RWPE2 (cell line): ENCODE data around the gene GLDC.

ENCODE experiments used
- ATAC-seq: fragments of 200-7000 bp; cut with Tn5 transposase; 3 replicates; pipeline ENCODE4 v1.9.1; 2021; ENCODE audit warnings: low read depth
- DNase-seq: peaks from one replicate; pipeline ENCODE4 v3.0.0-alpha.2; 2020; ENCODE audit warnings: low spot score
- H3K27ac ChIP-seq: fragments of 450-650 bp; 2 replicates; pipeline ENCODE4 v1.5.1; 2017; ENCODE audit warnings: mild to moderate bottlenecking; ENCODE audit not compliant: poor library complexity, severe bottlenecking
- H3K27me3 ChIP-seq: fragments of 250-450 bp; sonication (Bioruptor Pico); 2 replicates; pipeline ENCODE4 v1.5.1; 2021; ENCODE audit warnings: mild to moderate bottlenecking, moderate library complexity; ENCODE audit not compliant: insufficient read depth, poor library complexity, severe bottlenecking
- H3K36me3 ChIP-seq: fragments of 250-450 bp; sonication (Bioruptor Pico); 2 replicates; pipeline ENCODE4 v1.5.1; 2020; ENCODE audit warnings: low read depth, mild to moderate bottlenecking, moderate library complexity
- H3K4me1 ChIP-seq: fragments of 250-450 bp; sonication (Bioruptor Pico); 2 replicates; pipeline ENCODE4 v1.5.1; 2021; ENCODE audit warnings: mild to moderate bottlenecking, moderate library complexity; ENCODE audit not compliant: insufficient read depth, poor library complexity, severe bottlenecking
- H3K4me3 ChIP-seq: fragments of 250-450 bp; sonication (Bioruptor Pico); 2 replicates; pipeline ENCODE4 v1.5.1; 2021; ENCODE audit warnings: mild to moderate bottlenecking, moderate library complexity; ENCODE audit not compliant: severe bottlenecking
- H3K9me3 ChIP-seq: fragments of 250-450 bp; sonication (Bioruptor Pico); 2 replicates; pipeline ENCODE4 v1.5.1; 2021; ENCODE audit warnings: mild to moderate bottlenecking, moderate library complexity; ENCODE audit not compliant: severe bottlenecking
- CTCF ChIP-seq: fragments of 450-650 bp; IDR thresholded peaks from one replicate; pipeline ENCODE4 v1.5.1; 2017; ENCODE audit warnings: mild to moderate bottlenecking, moderate library complexity; ENCODE audit not compliant: poor library complexity, severe bottlenecking

Gene GLDC

DNA sequence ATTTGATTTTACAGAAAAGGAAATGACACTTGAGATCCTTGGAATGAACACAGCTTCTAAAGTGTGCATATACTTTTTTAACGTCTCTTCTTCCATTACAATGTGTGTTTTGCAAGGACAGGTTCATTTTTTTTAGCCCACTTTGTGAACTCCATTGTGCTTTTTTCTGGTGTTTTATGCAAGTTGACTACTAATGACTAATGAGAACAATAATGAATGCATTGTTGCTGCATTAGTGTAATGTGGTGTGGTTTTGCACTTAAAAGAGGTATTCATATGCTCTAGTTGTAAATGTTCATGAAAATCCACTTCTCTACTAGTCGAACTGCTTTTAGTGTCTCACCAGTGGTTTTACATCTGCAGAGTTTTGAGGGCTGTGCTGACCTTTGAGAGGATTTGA lies 139.0 kb downstream of the GLDC start:
- Histone ChIP-seq H3K4me1 (peaks cover 14% of the 10 kb centered on the region), H3K4me3 (no peak overlapping the region), H3K9me3 (no peaks in the 10 kb centered on the region), H3K36me3 (peaks cover 69% of the 10 kb centered on the region), H3K27me3 (no peaks in the 10 kb centered on the region), H3K27ac (peak overlapping the region; percentile 6)
- ATAC-seq (no peak), DNase-seq (no peak)
- TF ChIP-seq CTCF: no peak

GRCh38 chr9:6502399-6502798 lies 143.1 kb downstream of the GLDC start:
- peaks cover 22% of the 10 kb centered on the region for H3K4me1 ChIP-seq
- peaks cover 97% of the 10 kb centered on the region for H3K36me3 ChIP-seq
- ATAC-seq (peak; percentile 72), DNase-seq (no peak)
- peak overlapping the region; percentile 12 for H3K27ac ChIP-seq
- no peaks in the 10 kb centered on the region for H3K9me3 ChIP-seq
- H3K27me3 ChIP-seq: no peaks in the 10 kb centered on the region
- no peak for TF ChIP-seq CTCF
- no peak overlapping the region for H3K4me3 ChIP-seq

- no peaks in the 10 kb centered on the region for H3K9me3 ChIP-seq
- peaks cover 97% of the 10 kb centered on the region for H3K36me3 ChIP-seq
- no peak for TF ChIP-seq CTCF
- peak overlapping the region; percentile 12 for H3K27ac ChIP-seq
- DNase-seq (no peak), ATAC-seq (no peak; the same call in 2 of the 3 replicates)
- no peak overlapping the region for H3K4me3 ChIP-seq
- H3K27me3 ChIP-seq: no peaks in the 10 kb centered on the region
- peaks cover 22% of the 10 kb centered on the region for H3K4me1 ChIP-seq
Measured at GRCh38 chr9:6501526-6502210, 143.9 kb downstream of the GLDC start.

GRCh38 chr9:6498982-6499381 lies 146.5 kb downstream of the GLDC start:
- H3K27ac ChIP-seq: no peak overlapping the region
- H3K9me3 ChIP-seq: no peaks in the 10 kb centered on the region
- H3K4me1 ChIP-seq: peaks cover 18% of the 10 kb centered on the region
- peaks cover 95% of the 10 kb centered on the region for H3K36me3 ChIP-seq
- TF ChIP-seq CTCF: no peak
- H3K4me3 ChIP-seq: no peak overlapping the region
- ATAC-seq (peak; percentile 64; the same call in 1 of the 3 replicates), DNase-seq (no peak)
- H3K27me3 ChIP-seq: no peaks in the 10 kb centered on the region

GRCh38 chr9:6495466-6495865 lies 150.1 kb downstream of the GLDC start:
- H3K4me1 ChIP-seq: no peaks in the 10 kb centered on the region
- TF ChIP-seq CTCF: peak; percentile 37
- H3K4me3 ChIP-seq: no peak overlapping the region
- no peak overlapping the region for H3K27ac ChIP-seq
- peak; percentile 48; the same call in 1 of the 3 replicates for ATAC-seq
- no peaks in the 10 kb centered on the region for H3K9me3 ChIP-seq
- DNase-seq: no peak
- H3K27me3 ChIP-seq: no peaks in the 10 kb centered on the region
- H3K36me3 ChIP-seq: peaks cover 92% of the 10 kb centered on the region
